ENCODE data around the gene ECI1.

DNA sequence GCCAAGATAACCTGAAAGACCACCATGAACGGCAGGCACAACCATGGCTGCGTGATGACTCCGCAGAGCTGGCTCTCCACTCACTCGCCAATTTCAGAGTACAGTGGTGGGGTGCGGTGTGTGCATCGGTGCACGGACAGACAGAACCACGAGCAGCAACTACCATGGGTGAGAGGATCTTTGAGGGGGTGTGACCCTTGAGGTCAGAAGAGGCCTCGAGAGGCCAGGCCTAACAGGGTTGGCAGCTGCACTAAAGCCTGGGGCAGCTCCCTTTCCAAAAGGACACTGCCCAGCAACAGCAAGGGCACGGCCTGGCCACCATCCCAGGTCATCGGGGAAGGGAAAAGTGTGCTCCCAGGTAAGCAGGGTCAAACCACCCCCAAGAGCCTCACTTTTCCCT lies 1.9 kb upstream of the ECI1 start:
- TF ChIP-seq, protein P1, sequence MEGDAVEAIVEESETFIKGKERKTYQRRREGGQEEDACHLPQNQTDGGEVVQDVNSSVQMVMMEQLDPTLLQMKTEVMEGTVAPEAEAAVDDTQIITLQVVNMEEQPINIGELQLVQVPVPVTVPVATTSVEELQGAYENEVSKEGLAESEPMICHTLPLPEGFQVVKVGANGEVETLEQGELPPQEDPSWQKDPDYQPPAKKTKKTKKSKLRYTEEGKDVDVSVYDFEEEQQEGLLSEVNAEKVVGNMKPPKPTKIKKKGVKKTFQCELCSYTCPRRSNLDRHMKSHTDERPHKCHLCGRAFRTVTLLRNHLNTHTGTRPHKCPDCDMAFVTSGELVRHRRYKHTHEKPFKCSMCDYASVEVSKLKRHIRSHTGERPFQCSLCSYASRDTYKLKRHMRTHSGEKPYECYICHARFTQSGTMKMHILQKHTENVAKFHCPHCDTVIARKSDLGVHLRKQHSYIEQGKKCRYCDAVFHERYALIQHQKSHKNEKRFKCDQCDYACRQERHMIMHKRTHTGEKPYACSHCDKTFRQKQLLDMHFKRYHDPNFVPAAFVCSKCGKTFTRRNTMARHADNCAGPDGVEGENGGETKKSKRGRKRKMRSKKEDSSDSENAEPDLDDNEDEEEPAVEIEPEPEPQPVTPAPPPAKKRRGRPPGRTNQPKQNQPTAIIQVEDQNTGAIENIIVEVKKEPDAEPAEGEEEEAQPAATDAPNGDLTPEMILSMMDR (IDR thresholded peaks at IDR 0.05), result no peak
- TF ChIP-seq POLR2A (IDR thresholded peaks at IDR 0.05), result no peak
